GM21423 (cell line): ENCODE results near the gene NGEF.

Source experiments
- ATAC-seq: cut with Tn5 transposase; IDR thresholded peaks from one replicate; pipeline ENCODE4 v1.9.1; 2021; ENCODE audit warnings: mild to moderate bottlenecking, moderate library complexity; ENCODE audit not compliant: unreplicated experiment

NGEF gene

DNA sequence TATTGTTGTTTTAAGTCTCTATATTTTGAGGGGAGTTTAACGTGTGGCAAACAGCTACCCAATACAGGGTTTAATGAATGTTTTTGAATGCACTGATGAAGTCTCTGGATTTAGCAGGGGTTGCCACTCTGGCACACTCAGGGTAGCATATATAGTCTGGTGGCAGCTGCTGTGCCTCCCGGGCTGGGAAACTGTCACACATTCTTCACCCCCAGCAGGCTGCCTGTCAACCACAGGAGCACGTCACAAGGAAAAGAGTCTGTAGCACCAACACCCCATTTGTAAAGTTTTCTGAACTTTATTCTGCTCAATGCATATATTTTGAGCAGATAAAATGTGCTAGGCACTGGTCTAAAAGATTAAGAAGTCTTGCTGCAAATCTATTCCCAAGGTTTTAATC, 39.3 kb downstream of the NGEF start:
- ATAC-seq: no peak

DNA sequence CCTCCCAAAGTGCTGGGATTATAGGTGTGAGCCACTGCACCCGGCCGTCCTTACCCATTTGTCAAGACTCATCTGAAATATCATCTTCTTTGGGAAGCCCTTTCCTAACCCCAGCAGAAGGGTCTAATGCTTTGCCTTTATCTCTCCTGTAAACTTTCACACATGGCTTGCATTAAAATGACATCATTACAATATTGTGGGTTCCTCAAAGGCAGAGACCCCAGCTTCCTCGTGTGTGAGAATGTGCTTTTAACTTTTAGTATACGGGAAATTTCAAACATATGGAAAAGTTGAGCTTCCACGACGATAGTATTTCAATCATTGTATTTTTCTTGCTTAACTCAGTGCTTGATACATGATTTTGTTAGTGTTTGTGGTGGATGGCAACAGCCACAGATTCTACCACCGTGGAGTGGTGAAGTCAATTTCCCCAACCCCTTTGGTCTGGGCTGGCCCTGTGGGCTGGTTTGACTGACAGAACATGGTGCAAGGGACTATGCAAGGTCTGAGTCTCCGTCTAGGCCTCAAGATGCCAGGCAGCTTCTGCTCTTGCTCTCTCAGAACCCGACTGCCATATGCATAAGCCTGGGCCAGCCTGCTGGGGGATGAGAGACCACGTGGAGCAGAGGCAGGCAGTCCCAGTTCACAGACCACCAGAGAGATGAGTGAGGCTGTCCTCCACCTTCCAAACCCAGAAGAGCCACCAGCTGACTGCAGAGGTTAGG, 39.9 kb downstream of the NGEF start:
- no peak for ATAC-seq

DNA sequence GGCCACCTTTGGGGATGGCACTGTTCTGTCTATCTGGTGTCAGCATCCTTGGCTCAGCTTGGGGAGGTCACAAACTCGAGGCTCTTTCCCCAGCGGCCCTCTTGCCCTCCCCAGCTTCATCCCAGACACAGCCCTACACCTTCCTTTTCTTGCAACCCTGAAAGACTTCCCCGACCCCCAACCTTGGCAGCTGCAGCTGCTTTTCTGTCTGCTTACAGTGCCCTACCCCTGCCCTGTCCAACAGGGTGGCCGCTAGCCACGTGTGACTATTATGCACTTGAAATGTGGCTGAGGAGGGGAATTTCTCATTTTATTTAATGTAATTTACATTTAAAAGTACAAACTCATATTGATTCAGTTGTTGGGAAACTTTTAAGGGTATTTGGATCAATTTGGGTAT, 41.3 kb downstream of the NGEF start:
- ATAC-seq: no peak

DNA sequence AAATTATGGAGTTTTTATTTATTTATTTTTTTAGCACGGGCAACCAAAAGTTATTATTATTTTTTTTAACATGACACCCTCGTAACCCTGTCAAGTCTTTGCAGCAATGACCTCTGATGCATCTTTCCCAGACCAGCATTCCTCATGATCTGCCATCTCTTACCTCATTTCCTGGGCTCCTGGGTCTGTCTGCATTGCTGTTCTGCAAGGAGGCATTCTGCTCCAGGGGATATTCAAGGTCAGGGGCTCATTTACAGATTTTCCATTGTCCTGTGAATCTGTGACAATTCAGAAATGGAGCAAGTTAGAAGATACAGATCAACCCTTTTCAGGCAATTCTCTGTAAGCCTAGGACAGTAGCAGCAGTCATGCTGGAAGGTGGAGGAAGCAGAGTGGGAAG, 43.0 kb downstream of the NGEF start:
- no peak for ATAC-seq

DNA sequence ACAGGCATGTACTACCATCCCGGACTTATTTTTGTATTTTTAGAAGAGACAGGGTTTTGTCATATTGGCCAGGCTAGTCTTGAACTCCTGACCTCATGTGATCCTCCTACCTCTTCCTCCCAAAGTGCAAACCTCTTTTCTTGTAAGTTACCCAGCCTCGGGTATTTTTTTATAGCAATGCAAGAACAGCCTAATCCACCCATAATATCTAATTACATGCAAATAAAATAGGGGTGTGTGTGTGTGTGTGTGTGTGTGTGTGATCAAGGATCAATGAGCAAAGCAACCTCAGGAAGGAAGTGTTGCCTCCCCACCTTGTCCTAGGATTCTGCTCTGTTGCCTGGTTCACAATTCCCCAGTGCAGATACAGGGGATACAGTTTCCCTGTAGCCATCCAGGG, 45.6 kb downstream of the NGEF start:
- ATAC-seq: no peak

DNA sequence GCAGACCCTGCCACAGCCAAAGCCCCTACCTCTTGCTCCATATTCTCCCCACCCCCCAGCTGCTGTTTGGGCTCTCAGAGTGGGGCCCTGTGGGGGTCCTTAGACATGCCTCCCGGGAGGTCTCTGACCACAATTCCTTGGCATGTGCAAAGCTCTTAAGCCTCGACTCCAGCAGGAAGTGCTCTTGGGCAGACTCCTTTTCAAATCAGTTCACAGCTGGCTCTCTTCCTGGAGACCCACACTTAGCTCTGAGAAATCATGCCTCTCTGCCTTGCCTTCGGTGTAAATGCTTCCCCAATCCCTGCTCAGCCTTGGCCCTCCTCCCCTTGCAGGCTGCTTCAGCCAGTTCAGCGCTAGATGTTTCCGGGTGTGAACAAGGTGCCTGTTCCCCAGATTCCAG, 46.9 kb downstream of the NGEF start:
- ATAC-seq: no peak

DNA sequence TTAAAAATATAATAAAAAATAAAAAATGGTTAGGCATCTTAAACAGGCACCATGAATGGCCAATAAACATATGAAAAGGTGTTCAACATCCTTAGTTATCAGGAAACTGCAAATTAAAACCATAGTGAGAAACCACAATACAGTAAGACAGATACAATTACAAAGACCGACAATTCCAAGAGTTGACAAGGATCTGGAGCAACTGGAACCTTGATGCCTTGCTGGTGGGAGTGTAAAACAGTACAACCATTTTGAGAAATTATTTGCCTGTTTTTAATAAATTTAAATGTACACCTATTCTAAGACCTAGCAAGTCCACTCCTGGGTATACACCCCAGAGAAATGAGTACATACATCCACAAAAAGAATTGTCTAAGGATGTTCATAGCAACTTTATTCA, 49.1 kb downstream of the NGEF start:
- no peak for ATAC-seq

DNA sequence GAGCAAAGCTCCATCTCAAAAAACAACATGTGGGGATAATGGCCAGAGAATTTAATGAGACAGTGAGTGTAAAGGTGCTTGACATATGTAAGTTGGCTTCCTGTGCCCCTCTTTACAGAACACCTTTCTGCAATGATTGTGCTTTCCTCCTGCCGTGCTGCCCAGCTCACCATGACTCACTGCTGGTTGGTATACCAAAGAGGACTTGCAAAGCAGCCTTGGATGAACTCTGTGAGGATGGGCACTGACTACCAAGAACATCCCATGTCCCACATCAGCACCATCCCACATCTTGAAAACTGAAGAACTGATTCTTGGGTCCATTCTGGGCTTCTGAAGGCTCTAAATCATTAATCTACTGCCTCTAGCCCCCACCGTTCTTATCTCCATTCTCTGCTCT, 52.2 kb downstream of the NGEF start:
- ATAC-seq: no peak

DNA sequence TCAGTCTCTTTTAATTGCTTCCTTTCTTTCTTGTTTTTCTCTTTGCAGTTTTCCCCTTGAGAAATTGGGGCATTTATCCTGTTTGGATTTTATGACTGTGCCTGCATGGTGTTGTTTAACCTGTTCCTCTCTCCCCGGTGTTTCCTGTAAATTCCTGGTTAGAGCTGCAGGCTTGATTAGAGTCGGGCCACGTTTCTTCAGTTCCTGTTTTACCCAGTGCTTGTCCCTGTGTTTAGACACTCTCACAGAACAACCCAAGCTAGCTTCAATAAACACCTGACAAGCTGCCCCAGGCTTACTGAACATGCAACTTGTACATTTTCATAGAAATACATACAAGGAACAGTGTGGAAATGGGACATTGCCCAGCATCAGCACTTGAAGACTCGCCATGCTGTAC, 53.9 kb downstream of the NGEF start:
- no peak for ATAC-seq

DNA sequence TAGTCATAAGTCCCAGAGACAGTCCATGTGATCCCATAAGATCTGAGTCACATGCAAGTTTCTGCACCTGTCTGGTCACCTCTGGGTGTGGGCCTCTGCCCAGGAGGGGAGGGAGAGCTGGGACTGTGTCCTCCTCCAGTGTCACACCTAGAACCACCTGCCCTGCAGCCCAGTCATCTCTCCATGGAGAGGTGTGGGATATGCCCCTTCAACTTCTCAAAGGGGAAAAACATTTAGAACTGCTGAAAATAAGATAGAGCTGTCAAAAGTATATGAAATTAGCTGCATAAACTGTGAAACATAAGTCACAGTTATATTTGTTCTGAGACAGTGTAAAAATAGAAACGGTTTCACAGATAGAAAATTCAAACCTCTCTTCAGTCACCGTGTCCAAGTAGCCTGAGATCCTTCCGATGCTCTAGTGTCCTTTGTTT, 55.4 kb downstream of the NGEF start:
- no peak for ATAC-seq

DNA sequence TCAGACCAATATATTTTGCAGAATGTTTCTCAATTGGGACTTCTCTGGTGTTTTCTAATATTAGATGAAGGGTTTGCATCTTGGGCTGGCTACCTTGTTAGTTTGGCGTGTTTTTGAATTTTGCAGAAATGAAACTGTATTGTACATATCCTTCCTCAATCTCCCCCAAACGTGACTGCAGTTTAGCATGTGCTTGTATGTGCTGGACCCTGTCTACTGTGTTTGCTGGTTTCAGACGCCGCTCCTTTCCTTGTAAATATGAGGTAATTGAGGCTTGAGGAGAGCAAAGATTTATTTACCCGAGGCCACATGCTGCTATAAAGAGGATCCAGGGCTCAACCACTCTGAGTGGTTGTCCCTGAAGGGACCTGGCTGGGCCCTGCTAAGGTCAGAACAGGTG, 57.2 kb downstream of the NGEF start:
- peak; percentile 57 for ATAC-seq

DNA sequence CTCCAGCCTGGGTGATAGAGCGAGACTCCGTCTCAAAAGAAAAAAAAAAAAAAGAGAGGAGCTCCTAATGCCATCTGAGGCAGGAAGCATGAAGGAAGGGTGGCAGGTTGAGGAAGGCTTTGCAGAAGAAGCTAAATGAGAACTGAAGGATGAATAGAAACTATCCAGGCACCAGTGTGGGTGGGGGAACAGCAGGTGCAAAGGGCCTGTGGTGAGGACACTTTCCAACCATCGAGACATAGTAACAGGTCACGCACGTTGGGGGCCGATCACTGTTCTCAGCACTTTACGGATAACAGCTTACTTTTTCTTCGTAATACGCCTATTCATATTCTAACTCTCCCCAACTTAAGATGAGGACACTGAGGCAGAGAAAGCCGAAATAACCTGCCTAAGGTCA, 58.4 kb downstream of the NGEF start:
- no peak for ATAC-seq

DNA sequence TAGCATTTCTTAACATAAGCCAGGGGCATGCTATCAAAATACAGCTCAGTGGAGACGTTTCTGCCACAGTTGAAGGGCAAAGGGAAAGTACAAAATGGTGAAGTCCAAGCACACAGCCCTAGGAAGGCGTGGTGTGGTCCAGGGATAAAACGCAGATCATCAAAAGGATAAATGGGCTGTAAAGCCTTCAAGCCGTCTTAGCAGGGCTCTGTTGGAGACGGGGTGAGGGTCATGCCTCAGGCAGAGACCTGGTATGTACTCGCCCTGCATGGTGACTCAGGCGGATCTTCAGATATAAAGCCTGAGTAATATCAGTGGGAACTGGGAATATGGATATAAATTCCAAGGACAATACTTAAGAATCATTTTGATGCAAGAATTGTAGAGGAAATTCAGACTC, 61.2 kb downstream of the NGEF start:
- no peak for ATAC-seq

DNA sequence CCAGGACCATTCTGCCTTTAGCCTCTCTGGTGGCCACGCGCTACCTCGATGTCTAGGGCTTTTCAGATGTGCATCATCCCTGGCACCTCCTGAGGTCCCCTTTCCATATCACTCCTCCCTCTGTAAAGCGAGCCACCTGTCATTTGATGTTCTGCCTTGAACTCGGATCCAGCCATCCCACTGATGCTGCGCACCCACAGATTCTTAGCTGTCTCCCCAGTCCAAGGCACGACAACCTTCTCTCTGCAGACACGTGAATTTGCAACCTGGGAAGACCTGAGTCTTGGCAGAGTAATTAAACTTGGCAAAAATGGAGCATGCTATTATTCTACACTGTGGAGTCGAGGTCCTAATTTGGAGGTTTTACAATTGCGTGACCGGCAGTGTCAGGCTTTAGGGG, 61.9 kb downstream of the NGEF start:
- no peak for ATAC-seq

DNA sequence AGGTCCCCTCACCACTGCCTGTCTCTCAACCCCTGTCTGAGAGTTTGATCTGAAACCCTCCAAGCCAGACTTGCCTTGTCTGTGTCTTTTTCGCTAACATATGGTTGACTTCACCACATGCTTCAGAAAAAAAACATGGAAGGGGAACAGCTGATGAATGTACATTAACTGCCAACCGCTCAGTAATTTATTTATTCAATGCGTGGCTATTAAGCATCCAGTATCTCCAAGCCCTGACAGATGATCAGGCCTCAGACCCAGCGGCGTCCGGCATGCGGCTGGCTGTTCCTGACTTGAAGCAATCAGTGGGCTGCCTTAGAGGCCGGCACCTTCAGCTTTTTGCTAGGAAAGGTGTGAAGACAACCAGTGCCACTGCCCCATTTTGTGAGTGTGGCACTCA, 62.3 kb downstream of the NGEF start:
- no peak for ATAC-seq

DNA sequence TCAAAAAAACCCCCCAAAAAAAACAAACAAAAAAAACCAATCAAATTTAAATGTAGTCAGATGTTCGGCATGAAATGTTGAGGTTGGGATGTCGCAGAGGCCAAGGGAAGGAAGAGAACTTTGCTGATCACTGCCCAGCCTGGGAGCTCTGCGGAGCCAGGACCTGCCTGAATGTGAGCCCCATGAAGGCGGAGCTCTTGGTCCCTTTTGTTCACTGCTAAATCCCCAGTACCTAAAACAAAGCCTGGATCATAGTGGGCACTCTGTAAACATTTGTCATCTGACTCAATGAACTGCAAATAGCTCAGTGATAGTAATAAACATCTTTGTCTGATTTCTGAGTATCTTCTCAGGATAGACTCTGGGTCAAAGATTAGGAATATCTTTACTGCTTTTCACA, 64.0 kb downstream of the NGEF start:
- ATAC-seq: no peak

DNA sequence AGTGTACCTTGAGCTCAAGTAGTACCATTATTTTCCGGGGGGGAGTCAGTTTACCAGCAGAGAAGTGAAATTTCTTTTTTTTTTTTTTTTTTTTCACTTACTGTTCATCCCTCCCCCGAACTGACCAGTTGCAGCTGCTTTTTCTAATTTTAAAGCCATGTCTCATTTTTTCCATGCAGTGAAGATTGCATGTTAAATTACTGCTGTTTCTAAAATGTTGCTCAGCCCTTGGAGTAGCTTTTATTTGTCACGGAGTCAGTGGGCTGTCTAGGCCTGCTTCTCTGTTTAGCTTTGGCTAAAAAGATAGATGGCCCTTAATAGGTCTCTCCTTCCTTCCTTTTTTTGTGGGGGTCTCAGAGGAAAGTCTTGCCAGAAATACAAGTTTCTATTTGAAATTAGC, 70.2 kb downstream of the NGEF start:
- no peak for ATAC-seq

DNA sequence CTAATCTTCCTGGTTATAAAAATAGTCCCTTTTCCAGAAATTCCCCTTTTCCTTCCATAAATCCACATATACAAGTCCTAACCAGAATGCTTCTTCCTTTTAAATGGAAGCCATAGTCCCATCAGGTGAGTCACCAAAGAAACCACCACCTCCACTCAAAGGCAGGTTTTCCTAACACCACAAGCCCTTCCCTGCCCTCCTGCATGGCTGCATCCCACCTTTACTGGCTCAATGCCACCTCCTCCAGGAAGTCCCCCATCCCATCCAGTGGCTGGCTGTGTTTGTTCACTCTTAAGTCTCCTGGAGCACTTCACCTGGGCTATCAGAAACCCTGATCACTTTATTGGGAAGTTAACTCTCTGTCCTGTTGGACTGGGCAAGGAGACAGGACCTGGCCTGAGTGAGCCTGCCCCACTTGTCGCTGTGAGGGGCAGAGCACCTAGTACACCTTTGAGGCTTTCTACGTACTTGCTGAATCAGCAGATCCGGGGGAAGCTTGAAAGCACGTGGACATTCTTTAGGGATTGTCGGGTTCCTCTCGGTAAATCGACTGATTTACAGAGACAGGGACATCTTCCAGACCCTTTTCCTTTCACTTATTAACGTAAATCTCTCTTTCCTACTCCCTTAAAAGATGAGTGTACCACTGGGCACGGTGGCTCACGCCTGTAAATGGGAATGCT, 71.0 kb downstream of the NGEF start:
- ATAC-seq: no peak

DNA sequence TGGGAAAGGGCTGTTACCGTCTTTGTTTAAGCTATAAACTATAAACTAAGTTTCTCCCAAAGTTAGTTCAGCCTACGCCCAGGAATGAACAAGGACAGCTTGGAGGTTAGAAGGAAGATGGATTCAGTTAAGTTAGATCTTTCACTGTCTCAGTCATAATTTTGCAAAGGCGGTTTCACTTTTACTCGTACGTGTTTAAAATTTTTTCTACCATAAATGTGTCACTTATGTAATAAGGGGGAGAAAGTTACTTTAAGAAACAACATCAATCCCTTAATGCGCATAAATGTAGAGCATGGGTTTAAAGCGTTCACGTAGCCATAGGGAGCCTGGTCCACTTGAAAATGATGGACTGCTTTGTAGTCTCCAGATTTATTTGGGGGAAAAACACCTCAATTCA, 71.7 kb downstream of the NGEF start:
- ATAC-seq: no peak

DNA sequence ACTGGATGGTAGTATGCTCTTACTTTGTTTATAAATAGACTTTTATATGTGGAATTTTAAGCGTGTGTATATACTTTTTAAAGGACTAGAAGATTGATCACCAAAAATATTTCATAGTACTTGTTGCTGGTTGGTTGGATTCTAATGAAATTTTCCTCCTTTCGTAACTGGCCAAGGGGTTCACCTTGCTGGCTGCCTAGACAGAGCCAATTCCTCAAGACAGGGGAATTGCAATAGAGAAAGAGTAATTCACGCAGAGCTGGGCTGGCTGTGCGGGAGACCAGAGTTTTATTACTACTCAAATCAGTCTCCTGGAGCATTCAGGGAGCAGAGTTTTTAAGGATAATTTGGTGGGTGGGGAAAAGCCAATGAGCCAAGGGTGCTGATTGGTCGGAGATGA, 72.3 kb downstream of the NGEF start:
- ATAC-seq: no peak

DNA sequence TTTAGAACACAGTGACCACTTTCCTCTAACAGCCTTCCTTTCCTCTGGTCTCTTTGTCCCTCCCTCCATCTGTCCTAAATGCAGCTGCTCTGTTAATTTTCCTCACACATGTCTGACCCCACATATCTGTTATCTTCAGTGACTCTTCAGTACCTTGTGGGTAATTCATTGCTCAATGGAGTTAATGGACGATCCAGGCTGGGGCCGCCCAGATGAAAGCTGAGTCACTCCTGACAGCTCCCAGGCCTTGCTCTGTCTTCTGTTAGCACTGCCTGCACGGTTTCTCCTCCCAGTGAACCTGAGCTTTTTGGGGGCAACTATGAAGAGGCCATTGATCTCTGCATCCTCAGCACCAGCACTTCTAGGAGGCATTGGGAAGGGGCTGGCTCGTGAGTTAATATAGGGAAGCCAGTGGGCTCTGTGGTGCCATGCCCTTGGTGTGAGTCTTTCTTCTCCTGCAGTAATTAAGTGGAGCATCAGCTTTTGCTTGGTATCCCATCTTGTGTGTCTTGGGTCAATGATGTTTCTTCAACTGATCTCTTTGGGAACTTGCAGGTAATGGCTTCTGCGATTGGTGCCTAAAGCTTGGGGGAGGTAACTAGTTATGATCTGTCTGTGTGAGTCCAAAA, 75.7 kb downstream of the NGEF start:
- no peak for ATAC-seq

DNA sequence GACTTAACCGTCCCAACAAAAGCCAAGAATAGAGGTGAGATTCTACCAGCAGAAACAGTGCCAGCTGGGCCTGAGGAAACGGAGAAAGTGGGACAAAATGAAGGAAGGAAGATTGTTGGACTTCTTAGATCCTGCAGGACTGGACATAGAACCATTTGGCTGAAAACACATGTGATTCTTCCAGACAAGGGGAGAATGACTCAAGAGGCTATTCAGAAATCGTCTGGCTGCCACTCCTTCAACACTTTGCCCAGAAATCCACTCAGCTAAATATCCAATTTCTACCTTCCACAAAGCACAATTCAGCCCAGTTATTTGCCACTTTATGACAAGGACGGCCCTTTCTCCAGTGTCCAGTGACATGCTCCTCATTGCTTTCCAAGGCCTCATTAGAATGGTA, 81.4 kb downstream of the NGEF start:
- no peak for ATAC-seq

DNA sequence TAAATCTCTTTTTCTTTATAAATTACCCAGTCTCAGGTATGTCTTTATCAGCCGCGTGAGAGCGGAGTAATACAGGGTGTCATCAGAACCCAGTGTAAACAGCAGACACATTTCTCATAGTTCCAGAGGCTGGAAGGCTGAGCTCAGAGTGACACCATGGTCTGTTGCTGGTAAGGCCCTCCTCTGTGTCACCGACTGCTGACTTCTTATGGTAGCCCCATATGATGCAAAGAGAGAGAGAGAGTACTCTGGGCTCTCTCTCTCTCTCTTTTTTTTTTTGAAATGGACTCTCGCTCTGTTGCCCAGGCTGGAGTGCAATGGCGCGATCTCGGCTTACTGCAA, 83.0 kb downstream of the NGEF start:
- ATAC-seq: no peak
